PC-9 (cell line): ENCODE data around the gene MBNL1.

ENCODE experiments used
- EZH2 ChIP-seq: fragments of 200-600 bp; sonication (generic); IDR thresholded peaks from 2 replicates; pipeline ENCODE4 v1.8.0; 2017; ENCODE audit warnings: antibody characterized with exemption, low read depth
- TF ChIP-seq, protein P1 (sequence below): fragments of 200-600 bp; sonication (generic); conservative IDR thresholded peaks from 2 replicates; pipeline ENCODE4 v1.6.1; 2017; ENCODE audit warnings: mixed run types, antibody characterized with exemption, mild to moderate bottlenecking, moderate library complexity

GRCh38 chr3:152373379-152373778, 104.7 kb downstream of the MBNL1 start:
- TF ChIP-seq, protein P1, sequence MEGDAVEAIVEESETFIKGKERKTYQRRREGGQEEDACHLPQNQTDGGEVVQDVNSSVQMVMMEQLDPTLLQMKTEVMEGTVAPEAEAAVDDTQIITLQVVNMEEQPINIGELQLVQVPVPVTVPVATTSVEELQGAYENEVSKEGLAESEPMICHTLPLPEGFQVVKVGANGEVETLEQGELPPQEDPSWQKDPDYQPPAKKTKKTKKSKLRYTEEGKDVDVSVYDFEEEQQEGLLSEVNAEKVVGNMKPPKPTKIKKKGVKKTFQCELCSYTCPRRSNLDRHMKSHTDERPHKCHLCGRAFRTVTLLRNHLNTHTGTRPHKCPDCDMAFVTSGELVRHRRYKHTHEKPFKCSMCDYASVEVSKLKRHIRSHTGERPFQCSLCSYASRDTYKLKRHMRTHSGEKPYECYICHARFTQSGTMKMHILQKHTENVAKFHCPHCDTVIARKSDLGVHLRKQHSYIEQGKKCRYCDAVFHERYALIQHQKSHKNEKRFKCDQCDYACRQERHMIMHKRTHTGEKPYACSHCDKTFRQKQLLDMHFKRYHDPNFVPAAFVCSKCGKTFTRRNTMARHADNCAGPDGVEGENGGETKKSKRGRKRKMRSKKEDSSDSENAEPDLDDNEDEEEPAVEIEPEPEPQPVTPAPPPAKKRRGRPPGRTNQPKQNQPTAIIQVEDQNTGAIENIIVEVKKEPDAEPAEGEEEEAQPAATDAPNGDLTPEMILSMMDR = no peak
- TF ChIP-seq EZH2 = no peak
